ENCODE results near the gene CEP112. TPM values are rescaled to one million over a fixed set of nuclear protein-coding genes. Genes with fewer than 3 reads are reported as not detected.

CEP112 gene
- total and polyA plus RNA-seq, 2 donors (not counting 3 experiments of a cell fraction or from before 2014, with no cell fraction given) = 1.5 to 25.3 TPM

- no peaks in the 10 kb centered on the region for H3K9me3 ChIP-seq (replicated peaks; ENCODE audit: control insufficient read depth, insufficient read depth, low read length)
- FAIRE-seq = no peak
- no peaks in the 10 kb centered on the region for H3K9me1 ChIP-seq (replicated peaks; ENCODE audit: control insufficient read depth, extremely low read depth, insufficient read depth, low read length)
- intact Hi-C loops (cut with micrococcal nuclease) = loop anchor here (1.0 to 5.0 kb wide), 4 partner anchors 232 to 563 kb away; partner anchors contain the start of gene AXIN2
- ChIA-PET POLR2A (no interaction called here), CTCF (interaction anchor here (0.6 to 5.0 kb wide), 20 partner anchors 8 to 562 kb away, joined by 3 to 39 read pairs (median 4); no protein-coding TSS in a partner anchor)
- H3K27me3 ChIP-seq (ENCODE audit: control insufficient read depth in 2 of 2, insufficient read depth in 2 of 2, low read length in 2 of 2) = no peaks in the 10 kb centered on the region
- no peak overlapping the region for H3K9ac ChIP-seq (replicated peaks; ENCODE audit: extremely low read depth, insufficient read depth, low read length)
- H4K20me1 ChIP-seq (replicated peaks; ENCODE audit: control insufficient read depth, extremely low read depth, insufficient read depth, low read length) = no peaks in the 10 kb centered on the region
- no peaks in the 10 kb centered on the region for H3K79me2 ChIP-seq (ENCODE audit: control insufficient read depth, insufficient read depth, low read length)
- no TSS peak for BruUV-seq (replicated peaks)
- H2AFZ ChIP-seq (ENCODE audit: low read depth, low read length) = no peak overlapping the region
- no peak overlapping the region for H3K27ac ChIP-seq (ENCODE audit: insufficient read depth, low read depth, low read length)
- H3K4me3 ChIP-seq (replicated peaks in 1 of 3; ENCODE audit: insufficient read depth in 1 of 3, low read depth in 1 of 3, low read length in 3 of 3) = no peak overlapping the region
- H3K4me1 ChIP-seq (ENCODE audit: control insufficient read depth, extremely low read depth, insufficient read depth, low read length) = peaks cover 3% of the 10 kb centered on the region
- no peaks in the 10 kb centered on the region for H3K36me3 ChIP-seq (ENCODE audit: control insufficient read depth in 2 of 2, extremely low read depth in 1 of 2, insufficient read depth in 2 of 2, low read length in 2 of 2)
- DNase-seq (ENCODE audit: low read depth, low spot score) = peak; percentile 35
- peak; percentile 31 to 56 for TF ChIP-seq CTCF (IDR thresholded peaks at IDR 0.05; ENCODE audit: extremely low read depth in 1 of 2, insufficient read depth in 1 of 2, low read depth in 1 of 2, low read length in 2 of 2)
- TF ChIP-seq GATA2 (IDR thresholded peaks at IDR 0.05; ENCODE audit: insufficient read depth, insufficient read length, low read depth, low read length) = no peak
- H3K4me2 ChIP-seq (ENCODE audit: insufficient read depth, low read length) = no peak overlapping the region
- dilution Hi-C loops (cut with MboI; ENCODE audit: extremely low pct_ligation_motif_present, low sequenced_read_pairs) = no loop called here
Measured at GRCh38 chr17:65794572-65794971, 397.4 kb downstream of the CEP112 start.

- Histone ChIP-seq H3K36me3 (ENCODE audit: control insufficient read depth in 2 of 2, extremely low read depth in 1 of 2, insufficient read depth in 2 of 2, low read length in 2 of 2) (no peaks in the 10 kb centered on the region), H3K27me3 (ENCODE audit: control insufficient read depth in 2 of 2, insufficient read depth in 2 of 2, low read length in 2 of 2) (no peaks in the 10 kb centered on the region), H3K79me2 (ENCODE audit: control insufficient read depth, insufficient read depth, low read length) (no peaks in the 10 kb centered on the region), H3K4me1 (ENCODE audit: control insufficient read depth, extremely low read depth, insufficient read depth, low read length) (peaks cover 6% of the 10 kb centered on the region), H3K27ac (ENCODE audit: insufficient read depth, low read depth, low read length) (no peak overlapping the region), H2AFZ (ENCODE audit: low read depth, low read length) (no peak overlapping the region), H3K9me1 (replicated peaks; ENCODE audit: control insufficient read depth, extremely low read depth, insufficient read depth, low read length) (no peaks in the 10 kb centered on the region), H3K4me2 (ENCODE audit: insufficient read depth, low read length) (no peak overlapping the region), H3K4me3 (replicated peaks in 1 of 3; ENCODE audit: insufficient read depth in 1 of 3, low read depth in 1 of 3, low read length in 3 of 3) (no peak overlapping the region), H3K9ac (replicated peaks; ENCODE audit: extremely low read depth, insufficient read depth, low read length) (no peak overlapping the region), H4K20me1 (replicated peaks; ENCODE audit: control insufficient read depth, extremely low read depth, insufficient read depth, low read length) (no peaks in the 10 kb centered on the region), H3K9me3 (replicated peaks; ENCODE audit: control insufficient read depth, insufficient read depth, low read length) (no peaks in the 10 kb centered on the region)
- DNase-seq (ENCODE audit: low read depth, low spot score) (no peak), FAIRE-seq (no peak)
- POLR2A ChIA-PET = no interaction called here
- intact Hi-C loops (cut with micrococcal nuclease) (loop anchor here (5.0 kb wide), 1 partner anchor 228 kb away; the partner anchor contains the start of gene AXIN2), dilution Hi-C loops (cut with MboI; ENCODE audit: extremely low pct_ligation_motif_present, low sequenced_read_pairs) (no loop called here)
- no peak for TF ChIP-seq POLR2AphosphoS5 (IDR thresholded peaks at IDR 0.05; ENCODE audit: insufficient read depth, low read depth, low read length)
- no peak for TF ChIP-seq POLR2A (IDR thresholded peaks at IDR 0.05; ENCODE audit: low read depth, low read length)
- no peak for TF ChIP-seq JUN (IDR thresholded peaks at IDR 0.05; ENCODE audit: borderline replicate concordance, insufficient read depth, insufficient read length, low read depth)
- TF ChIP-seq CTCF (IDR thresholded peaks at IDR 0.05; ENCODE audit: extremely low read depth in 1 of 2, insufficient read depth in 1 of 2, low read depth in 1 of 2, low read length in 2 of 2) = no peak
- CTCF ChIA-PET = interaction anchor here (0.5 to 1.5 kb wide), 4 partner anchors 9 to 234 kb away, joined by 3 read pairs; no protein-coding TSS in a partner anchor
- no TSS peak for BruUV-seq (replicated peaks)
Measured at GRCh38 chr17:65790241-65790640, 401.7 kb downstream of the CEP112 start.

Measured in endothelial cell of umbilical vein (primary cell).